HG02571 (cell line): ENCODE measurements around the gene PLB1.
A peak's percentile ranks its signal among the peaks of the same experiment; 100 is the strongest.
"Not testable (repeated sequence)": the region's sequence is repeated elsewhere in the genome, so short reads cannot be mapped to it uniquely, and the experiment has no call there.

Experiments used
- ATAC-seq: cut with Tn5 transposase; IDR thresholded peaks from one replicate; pipeline ENCODE4 v1.9.1; 2021; ENCODE audit warnings: mild to moderate bottlenecking, moderate library complexity; ENCODE audit not compliant: unreplicated experiment

The PLB1 gene

GRCh38 chr2:28662044-28662443, 166.2 kb downstream of the PLB1 start:
- no peak for ATAC-seq

- ATAC-seq = no peak
Observed at GRCh38 chr2:28662468-28663181, 166.8 kb downstream of the PLB1 start.

GRCh38 chr2:28663359-28663758, 167.5 kb downstream of the PLB1 start:
- no peak for ATAC-seq

- ATAC-seq = no peak
Observed at GRCh38 chr2:28664120-28664842, 168.4 kb downstream of the PLB1 start.

DNA sequence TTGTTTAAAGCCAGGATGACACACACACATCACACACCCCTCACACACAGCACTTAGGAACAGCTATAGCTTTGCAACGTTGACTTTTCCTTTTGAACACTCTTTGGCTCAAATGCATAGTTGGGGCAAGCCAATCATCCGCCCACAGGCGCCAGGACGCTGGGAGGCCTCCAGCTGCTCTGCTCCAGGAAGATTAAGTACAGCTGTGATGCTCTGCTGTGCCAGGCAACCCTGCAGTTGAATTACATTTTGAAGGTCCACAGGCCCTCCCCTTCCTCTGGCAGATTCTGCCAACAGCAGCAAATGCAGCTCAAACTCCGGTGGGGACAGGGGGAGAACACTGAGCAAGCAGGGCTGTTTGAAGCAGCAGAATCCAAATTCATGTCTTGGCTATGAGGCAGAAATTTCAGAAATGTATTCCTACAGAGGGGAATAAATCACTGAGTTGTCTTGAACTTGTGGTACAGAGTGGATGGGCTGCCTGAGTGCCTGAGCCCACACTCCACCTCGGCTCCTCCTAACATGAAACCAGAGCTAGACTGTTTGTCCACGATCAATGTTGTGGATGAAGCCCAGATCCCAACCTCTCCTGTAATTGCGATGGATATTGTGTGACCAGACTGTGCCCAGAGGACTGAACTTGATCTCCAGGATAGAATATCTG, 169.3 kb downstream of the PLB1 start:
- no peak for ATAC-seq

GRCh38 chr2:28665811-28666377, 170.0 kb downstream of the PLB1 start:
- ATAC-seq = not testable (repeated sequence)

DNA sequence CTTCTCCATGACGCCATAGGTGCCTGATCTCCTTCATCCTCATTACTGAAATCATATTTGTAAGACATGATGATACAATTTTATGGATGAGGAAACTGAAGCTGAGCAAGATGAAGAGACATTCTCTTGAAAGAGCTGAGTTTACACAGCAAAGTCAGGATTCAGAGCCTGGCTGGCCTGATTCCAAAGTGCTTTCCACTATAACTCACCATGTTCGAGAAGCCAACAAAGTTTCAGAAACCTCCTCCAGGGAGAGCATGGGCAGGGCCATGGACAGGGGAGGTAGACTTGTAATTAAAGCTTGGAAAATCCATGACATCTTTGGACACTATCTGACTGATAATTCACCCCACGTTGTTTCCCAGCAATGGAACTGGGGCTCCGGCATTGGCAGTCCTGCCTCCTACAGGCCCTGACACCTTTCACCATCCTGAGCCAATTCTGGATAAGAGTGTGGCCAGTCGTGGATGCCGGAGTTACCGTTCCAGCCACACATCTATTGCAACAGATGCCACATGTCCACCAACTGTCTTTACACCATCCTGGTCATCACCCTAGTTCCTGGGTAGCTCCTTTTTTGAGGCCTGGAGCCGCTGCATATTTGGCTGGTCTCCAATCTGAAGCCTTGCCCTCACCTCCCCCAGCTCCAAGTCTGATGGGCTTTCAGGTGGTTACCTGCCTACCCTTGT, 170.8 kb downstream of the PLB1 start:
- no peak for ATAC-seq

- no peak for ATAC-seq
Observed at GRCh38 chr2:28667261-28667660, 171.4 kb downstream of the PLB1 start.

GRCh38 chr2:28668106-28668814, 172.4 kb downstream of the PLB1 start:
- no peak for ATAC-seq

GRCh38 chr2:28668880-28669279, 173.0 kb downstream of the PLB1 start:
- no peak for ATAC-seq

GRCh38 chr2:28670856-28671255, 175.0 kb downstream of the PLB1 start:
- ATAC-seq = no peak

DNA sequence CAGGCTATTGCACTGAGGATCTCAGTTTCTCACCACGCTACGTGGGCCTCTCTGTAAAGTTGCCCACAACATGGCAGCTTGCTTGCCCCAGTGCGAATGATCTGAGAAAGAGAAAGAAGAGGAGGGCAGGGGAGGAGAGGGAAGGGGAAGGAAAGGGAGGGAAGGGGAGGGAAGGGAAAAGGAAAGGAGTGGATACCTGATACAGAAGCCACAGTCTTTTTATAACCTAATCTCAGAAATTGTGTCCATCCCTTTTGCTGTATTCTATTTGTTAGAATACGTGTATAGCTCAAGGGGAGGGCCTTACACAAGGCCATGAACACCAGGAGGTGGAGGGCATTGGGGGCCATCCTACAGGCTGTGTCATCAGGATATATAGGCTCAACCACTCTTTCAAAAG, 177.5 kb downstream of the PLB1 start:
- ATAC-seq = no peak

DNA sequence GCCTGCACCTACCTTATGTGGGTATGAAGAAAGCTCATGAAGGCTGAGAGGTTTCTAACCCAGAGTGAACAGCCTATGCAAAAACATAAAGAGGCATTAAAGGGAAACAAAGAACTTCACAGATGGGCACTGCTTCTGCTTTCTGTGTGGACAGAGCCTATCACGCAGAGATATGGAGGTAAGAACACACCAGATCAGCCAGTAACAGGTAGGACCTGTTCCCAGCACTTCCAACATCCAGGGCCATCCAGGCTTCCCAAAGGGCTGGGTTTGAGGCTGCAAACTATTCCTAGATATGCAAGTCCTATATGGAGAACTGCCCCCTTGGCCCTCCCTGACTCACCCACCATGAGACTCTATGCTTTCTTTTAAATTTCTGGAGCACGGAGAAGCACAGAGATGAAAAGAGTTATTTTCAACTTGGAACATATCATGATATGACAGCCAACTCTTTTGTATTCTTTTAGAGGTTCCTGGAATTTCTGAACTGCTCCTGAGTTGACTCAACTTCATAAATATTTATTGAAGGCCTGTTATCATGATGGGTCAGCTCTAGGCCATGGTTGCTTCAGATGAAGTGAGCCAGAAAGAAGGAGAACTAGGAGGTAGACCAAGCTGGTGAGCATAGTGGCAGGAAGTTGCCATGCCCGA, 178.3 kb downstream of the PLB1 start:
- no peak for ATAC-seq

GRCh38 chr2:28674713-28675068, 178.8 kb downstream of the PLB1 start:
- ATAC-seq = no peak

- ATAC-seq = no peak
Observed at GRCh38 chr2:28676152-28676835, 180.4 kb downstream of the PLB1 start.

DNA sequence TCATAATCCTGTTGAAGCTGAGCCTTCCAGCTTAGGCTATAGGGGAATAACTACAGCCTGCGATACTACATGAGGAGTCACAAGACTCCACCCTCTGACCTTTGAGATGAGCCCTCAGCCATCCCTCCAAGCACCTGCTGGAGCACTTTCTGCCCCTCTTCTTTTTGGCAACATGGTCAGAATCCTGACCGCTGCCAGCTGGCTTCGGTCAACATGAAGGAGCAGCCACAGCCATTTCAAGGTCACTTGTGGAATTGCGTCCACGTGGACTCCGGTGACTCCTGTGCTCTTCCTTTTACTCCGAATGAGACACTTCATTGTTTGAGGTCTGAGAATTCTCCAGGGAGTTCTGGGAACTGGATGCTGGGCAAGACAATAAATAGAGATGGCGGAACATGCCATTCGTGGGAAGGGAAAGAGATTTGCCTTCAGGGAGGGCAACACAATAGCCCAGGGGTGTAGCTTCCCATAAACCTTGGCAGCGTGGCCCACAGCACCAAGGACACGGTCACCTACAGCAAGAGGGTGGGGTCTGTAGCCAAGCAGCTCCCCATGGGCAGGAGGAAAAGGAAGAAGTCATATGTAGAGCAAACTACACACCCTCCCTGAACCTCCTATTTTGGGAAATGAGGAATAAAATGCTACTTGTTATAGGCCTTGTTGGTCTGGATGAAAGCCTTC, 182.5 kb downstream of the PLB1 start:
- no peak for ATAC-seq

DNA sequence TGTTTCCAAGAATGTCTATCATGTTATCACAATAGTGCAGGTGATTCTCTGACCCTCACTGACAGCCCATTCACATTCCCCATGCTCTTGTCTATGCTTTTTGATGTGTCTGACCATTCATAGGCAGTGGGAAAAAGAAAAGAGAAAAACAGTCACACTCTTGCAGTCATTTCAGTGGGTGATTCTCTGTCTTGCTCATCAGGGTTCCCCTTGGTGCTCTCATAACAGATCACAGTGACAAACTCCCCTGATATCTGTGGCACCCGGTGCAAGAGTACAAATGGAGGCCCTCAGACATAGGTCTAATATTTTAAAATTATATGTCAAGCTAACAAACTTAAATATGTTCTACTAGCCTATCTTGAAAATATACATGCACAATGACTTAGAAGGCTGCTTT, 183.1 kb downstream of the PLB1 start:
- ATAC-seq = no peak

DNA sequence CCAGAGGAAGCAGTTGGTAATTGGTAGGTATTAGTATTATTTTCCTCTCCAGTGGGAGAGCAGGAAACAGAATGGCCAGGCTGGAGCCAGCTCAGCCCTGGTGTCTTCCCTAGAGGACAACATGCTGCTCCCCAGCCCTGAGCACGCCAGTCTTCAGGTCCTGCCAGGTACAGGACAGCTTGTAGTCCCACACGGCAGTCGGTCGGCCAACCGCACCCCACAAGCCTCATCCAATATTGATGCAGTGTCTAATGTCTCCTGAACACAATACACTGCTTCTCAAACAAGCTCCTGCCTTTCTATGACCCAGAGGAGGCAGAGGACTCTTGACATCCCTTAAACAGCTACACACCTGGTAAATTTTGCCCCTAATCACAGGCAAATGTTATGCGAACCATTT, 184.8 kb downstream of the PLB1 start:
- ATAC-seq = no peak

DNA sequence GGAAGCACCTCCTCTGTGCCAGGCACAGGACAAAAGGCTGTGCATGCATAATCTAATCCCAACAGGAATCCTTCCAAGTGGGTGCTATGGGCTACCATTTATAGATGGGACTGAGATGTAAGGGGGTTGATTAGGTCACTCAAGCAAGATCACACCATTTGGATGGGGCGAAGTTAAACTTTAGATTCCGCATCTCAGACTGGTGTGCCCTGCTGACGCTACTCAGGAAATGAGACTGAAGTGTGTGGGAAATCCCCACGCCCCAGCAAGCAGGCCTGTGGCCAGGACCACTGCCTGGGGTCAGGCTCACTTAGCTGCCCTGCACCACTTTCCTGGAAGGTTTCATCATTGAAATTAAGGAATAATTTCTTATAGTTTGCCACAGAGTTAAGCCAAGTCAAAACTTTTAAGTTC, 185.3 kb downstream of the PLB1 start:
- ATAC-seq = peak; percentile 74
